ENCODE data around the gene ISCU. TPM values are rescaled to one million over a fixed set of nuclear protein-coding genes. Genes with fewer than 3 reads are reported as not detected.

The ISCU gene
- polyA plus RNA-seq, 1 donor (not counting 4 experiments of a cell fraction or from before 2014, with no cell fraction given): 106 TPM

DNA sequence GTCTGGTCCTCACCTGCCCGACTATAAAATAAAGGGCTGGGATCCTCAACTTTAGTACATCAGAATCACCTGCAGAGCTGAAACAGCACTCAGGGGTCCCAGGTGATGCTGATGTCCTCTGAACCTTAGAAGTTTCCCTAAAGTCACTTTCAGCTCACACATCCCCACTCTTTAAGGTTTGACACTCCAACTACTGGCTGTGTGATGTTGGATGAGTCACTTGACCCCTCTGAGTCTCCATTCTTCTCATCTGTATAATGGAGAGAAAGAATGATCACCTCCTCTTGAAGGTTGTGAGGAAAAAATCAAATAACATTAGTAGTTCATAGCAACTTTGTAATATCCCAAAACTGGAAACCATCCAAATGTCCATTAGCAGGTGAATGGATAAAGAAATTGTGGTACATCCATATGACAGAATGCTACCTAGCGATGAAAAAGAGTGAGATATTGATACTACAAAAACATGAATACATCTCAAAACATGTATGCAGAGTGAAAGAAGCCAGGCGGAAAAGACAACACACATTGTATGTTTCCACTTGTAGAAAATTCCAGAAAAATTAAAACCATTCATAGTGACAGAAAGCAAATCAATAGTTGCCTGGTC lies 22.2 kb downstream of the ISCU start:
- Histone ChIP-seq H3K4me1 (ENCODE audit: control insufficient read depth, extremely low read depth, insufficient read depth, low read length) (no peaks in the 10 kb centered on the region), H3K4me2 (ENCODE audit: control insufficient read depth, extremely low read depth, insufficient read depth, low read depth, low read length) (no peak overlapping the region), H2AFZ (ENCODE audit: control insufficient read depth, low read length) (no peak overlapping the region), H3K79me2 (ENCODE audit: control insufficient read depth, insufficient read depth, low read length) (no peaks in the 10 kb centered on the region), H3K4me3 (ENCODE audit: control insufficient read depth in 2 of 3, extremely low read depth in 1 of 3, insufficient read depth in 2 of 3, low read depth in 1 of 3, low read length in 3 of 3) (no peak overlapping the region), H3K27me3 (ENCODE audit: control insufficient read depth, extremely low read depth, insufficient read depth, low read length) (peaks cover 19% of the 10 kb centered on the region), H3K36me3 (ENCODE audit: control insufficient read depth in 2 of 2, extremely low read depth in 1 of 2, insufficient read depth in 2 of 2, low read length in 2 of 2) (no peaks in the 10 kb centered on the region), H3K9ac (ENCODE audit: control insufficient read depth, extremely low read depth, insufficient read depth, low read length) (no peak overlapping the region), H4K20me1 (ENCODE audit: control insufficient read depth, extremely low read depth, insufficient read depth, low read length) (no peaks in the 10 kb centered on the region), H3K27ac (ENCODE audit: control insufficient read depth, insufficient read depth, low read length) (no peak overlapping the region), H3K9me3 (ENCODE audit: control insufficient read depth, low read depth, low read length) (no peaks in the 10 kb centered on the region), H3K9me1 (ENCODE audit: control insufficient read depth, extremely low read depth, insufficient read depth, low read length) (no peaks in the 10 kb centered on the region)
- TF ChIP-seq, protein P1, sequence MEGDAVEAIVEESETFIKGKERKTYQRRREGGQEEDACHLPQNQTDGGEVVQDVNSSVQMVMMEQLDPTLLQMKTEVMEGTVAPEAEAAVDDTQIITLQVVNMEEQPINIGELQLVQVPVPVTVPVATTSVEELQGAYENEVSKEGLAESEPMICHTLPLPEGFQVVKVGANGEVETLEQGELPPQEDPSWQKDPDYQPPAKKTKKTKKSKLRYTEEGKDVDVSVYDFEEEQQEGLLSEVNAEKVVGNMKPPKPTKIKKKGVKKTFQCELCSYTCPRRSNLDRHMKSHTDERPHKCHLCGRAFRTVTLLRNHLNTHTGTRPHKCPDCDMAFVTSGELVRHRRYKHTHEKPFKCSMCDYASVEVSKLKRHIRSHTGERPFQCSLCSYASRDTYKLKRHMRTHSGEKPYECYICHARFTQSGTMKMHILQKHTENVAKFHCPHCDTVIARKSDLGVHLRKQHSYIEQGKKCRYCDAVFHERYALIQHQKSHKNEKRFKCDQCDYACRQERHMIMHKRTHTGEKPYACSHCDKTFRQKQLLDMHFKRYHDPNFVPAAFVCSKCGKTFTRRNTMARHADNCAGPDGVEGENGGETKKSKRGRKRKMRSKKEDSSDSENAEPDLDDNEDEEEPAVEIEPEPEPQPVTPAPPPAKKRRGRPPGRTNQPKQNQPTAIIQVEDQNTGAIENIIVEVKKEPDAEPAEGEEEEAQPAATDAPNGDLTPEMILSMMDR (optimal IDR thresholded peaks at IDR 0.05 in 1 of 3, IDR thresholded peaks at IDR 0.05 in 1 of 3, conservative IDR thresholded peaks at IDR 0.05 in 1 of 3; ENCODE audit: extremely low read depth in 1 of 3, insufficient read depth in 2 of 3, low read length in 3 of 3): no peak
- TF ChIP-seq EZH2 (IDR thresholded peaks at IDR 0.05; ENCODE audit: low read length): no peak
- no peak for FAIRE-seq
- dilution Hi-C loops (cut with MboI; ENCODE audit: extremely low pct_ligation_motif_present, low sequenced_read_pairs): no loop called here
- DNase-seq (ENCODE audit: low read depth, low spot score): no peak

DNA sequence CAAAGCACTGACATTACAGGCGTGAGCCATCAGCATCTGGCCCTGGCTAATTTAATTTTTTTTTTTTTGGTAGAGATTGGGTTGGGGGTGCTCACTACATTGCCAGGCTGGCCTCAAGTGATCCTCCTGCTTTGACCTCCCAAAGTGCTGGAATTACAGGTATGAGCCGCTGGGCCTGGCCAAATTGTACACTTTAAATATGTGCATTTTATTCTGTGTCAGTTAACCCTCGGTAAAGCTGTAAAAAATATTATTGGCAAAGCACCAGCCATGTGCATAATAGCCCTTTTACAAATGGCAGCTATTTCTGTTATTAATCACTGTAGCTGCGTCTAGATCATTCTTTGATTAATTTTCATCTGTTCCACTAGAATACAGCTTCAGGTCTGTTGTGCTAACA lies 23.5 kb downstream of the ISCU start:
- DNase-seq (ENCODE audit: low read depth, low spot score): no peak
- H3K9me3 ChIP-seq (ENCODE audit: control insufficient read depth, low read depth, low read length): no peaks in the 10 kb centered on the region
- H3K9me1 ChIP-seq (ENCODE audit: control insufficient read depth, extremely low read depth, insufficient read depth, low read length): no peaks in the 10 kb centered on the region
- H3K36me3 ChIP-seq (ENCODE audit: control insufficient read depth in 2 of 2, extremely low read depth in 1 of 2, insufficient read depth in 2 of 2, low read length in 2 of 2): no peaks in the 10 kb centered on the region
- no peaks in the 10 kb centered on the region for H4K20me1 ChIP-seq (ENCODE audit: control insufficient read depth, extremely low read depth, insufficient read depth, low read length)
- no peaks in the 10 kb centered on the region for H3K79me2 ChIP-seq (ENCODE audit: control insufficient read depth, insufficient read depth, low read length)
- H2AFZ ChIP-seq (ENCODE audit: control insufficient read depth, low read length): no peak overlapping the region
- dilution Hi-C loops (cut with MboI; ENCODE audit: extremely low pct_ligation_motif_present, low sequenced_read_pairs): no loop called here
- no peak overlapping the region for H3K4me2 ChIP-seq (ENCODE audit: control insufficient read depth, extremely low read depth, insufficient read depth, low read depth, low read length)
- H3K4me1 ChIP-seq (ENCODE audit: control insufficient read depth, extremely low read depth, insufficient read depth, low read length): no peaks in the 10 kb centered on the region
- no peak overlapping the region for H3K4me3 ChIP-seq (ENCODE audit: control insufficient read depth in 2 of 3, extremely low read depth in 1 of 3, insufficient read depth in 2 of 3, low read depth in 1 of 3, low read length in 3 of 3)
- TF ChIP-seq EZH2 (IDR thresholded peaks at IDR 0.05; ENCODE audit: low read length): no peak
- TF ChIP-seq, protein P1 (optimal IDR thresholded peaks at IDR 0.05 in 1 of 3, IDR thresholded peaks at IDR 0.05 in 1 of 3, conservative IDR thresholded peaks at IDR 0.05 in 1 of 3; ENCODE audit: extremely low read depth in 1 of 3, insufficient read depth in 2 of 3, low read length in 3 of 3): no peak
- no peak overlapping the region for H3K9ac ChIP-seq (ENCODE audit: control insufficient read depth, extremely low read depth, insufficient read depth, low read length)
- peaks cover 22% of the 10 kb centered on the region for H3K27me3 ChIP-seq (ENCODE audit: control insufficient read depth, extremely low read depth, insufficient read depth, low read length)
- H3K27ac ChIP-seq (ENCODE audit: control insufficient read depth, insufficient read depth, low read length): no peak overlapping the region
- no peak for FAIRE-seq

Data from keratinocyte (primary cell).